ENCODE data around the gene DMBX1. TPM values are rescaled to one million over a fixed set of nuclear protein-coding genes. Genes with fewer than 3 reads are reported as not detected.

Gene DMBX1
- total and polyA plus RNA-seq, 3 donors from 2014 or later: 1.1 to 2.0 (median 1.7) TPM

DNA sequence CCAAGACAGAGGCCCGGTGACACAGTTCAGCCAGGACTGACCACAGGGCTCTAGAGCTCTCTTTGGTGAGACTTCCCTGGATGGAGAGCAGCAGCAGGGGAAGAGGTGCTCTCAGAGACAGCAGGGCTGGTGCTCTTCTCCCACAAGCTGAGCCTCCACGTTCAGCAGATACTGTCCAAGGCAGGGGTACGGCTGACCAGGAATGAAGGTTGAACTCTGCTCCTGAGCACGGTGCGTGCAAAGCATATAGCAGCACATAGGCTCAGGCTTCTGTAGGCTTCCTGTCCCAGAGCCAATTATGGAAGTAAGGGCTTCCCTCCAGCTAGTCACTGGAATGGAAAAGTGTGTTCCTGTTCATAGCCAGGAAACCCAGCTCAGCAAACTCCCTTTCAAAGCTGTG is 23.9 kb downstream of the DMBX1 start:
- Histone ChIP-seq H3K27me3 (no peaks in the 10 kb centered on the region), H3K9me3 (no peaks in the 10 kb centered on the region), H3K36me3 (ENCODE audit: low read depth, missing control alignments) (no peaks in the 10 kb centered on the region), H3K27ac (no peak overlapping the region), H3K4me1 (no peaks in the 10 kb centered on the region), H3K4me3 (no peak overlapping the region)
- WGBS, 2 donors: 64 to 76% methylated on average over 5 of the region's 5 CpGs
- TF ChIP-seq, protein P1, sequence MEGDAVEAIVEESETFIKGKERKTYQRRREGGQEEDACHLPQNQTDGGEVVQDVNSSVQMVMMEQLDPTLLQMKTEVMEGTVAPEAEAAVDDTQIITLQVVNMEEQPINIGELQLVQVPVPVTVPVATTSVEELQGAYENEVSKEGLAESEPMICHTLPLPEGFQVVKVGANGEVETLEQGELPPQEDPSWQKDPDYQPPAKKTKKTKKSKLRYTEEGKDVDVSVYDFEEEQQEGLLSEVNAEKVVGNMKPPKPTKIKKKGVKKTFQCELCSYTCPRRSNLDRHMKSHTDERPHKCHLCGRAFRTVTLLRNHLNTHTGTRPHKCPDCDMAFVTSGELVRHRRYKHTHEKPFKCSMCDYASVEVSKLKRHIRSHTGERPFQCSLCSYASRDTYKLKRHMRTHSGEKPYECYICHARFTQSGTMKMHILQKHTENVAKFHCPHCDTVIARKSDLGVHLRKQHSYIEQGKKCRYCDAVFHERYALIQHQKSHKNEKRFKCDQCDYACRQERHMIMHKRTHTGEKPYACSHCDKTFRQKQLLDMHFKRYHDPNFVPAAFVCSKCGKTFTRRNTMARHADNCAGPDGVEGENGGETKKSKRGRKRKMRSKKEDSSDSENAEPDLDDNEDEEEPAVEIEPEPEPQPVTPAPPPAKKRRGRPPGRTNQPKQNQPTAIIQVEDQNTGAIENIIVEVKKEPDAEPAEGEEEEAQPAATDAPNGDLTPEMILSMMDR (IDR thresholded peaks at IDR 0.05): no peak
- no peak for TF ChIP-seq POLR2A (IDR thresholded peaks at IDR 0.05)
- DNase-seq: no peak
- intact Hi-C loops (cut with DNase I; ENCODE audit: low total_unique reads): no loop called here

DNA sequence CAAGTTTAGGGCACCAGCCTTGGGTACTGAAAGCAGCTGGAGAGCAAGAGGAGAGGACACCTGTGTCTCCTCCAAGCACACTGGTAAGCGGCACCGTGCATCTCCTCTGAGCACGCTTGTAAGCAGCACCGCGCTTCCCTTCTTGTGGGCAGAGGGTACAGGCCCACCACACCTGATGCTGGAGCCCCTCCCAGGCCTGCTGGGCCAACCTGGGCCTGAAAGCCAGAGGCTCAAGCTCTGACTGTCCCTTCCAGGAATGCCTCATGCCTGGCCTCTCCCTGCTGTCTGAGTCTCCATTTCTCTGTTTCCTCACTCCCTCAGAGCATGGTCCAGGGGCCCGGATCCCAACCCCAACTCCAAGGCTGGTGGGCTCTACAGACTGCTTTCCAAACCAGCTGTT is 25.9 kb downstream of the DMBX1 start:
- Histone ChIP-seq H3K9me3 (no peaks in the 10 kb centered on the region), H3K4me1 (no peaks in the 10 kb centered on the region), H3K27ac (no peak overlapping the region), H3K36me3 (ENCODE audit: low read depth, missing control alignments) (no peaks in the 10 kb centered on the region), H3K4me3 (no peak overlapping the region), H3K27me3 (no peaks in the 10 kb centered on the region)
- DNase-seq: no peak
- intact Hi-C loops (cut with DNase I; ENCODE audit: low total_unique reads): no loop called here
- TF ChIP-seq, protein P1 (IDR thresholded peaks at IDR 0.05): no peak
- no peak for TF ChIP-seq POLR2A (IDR thresholded peaks at IDR 0.05)
- 92 to 98% methylated on average over 6 of the region's 6 CpGs for WGBS, 2 donors

DNA sequence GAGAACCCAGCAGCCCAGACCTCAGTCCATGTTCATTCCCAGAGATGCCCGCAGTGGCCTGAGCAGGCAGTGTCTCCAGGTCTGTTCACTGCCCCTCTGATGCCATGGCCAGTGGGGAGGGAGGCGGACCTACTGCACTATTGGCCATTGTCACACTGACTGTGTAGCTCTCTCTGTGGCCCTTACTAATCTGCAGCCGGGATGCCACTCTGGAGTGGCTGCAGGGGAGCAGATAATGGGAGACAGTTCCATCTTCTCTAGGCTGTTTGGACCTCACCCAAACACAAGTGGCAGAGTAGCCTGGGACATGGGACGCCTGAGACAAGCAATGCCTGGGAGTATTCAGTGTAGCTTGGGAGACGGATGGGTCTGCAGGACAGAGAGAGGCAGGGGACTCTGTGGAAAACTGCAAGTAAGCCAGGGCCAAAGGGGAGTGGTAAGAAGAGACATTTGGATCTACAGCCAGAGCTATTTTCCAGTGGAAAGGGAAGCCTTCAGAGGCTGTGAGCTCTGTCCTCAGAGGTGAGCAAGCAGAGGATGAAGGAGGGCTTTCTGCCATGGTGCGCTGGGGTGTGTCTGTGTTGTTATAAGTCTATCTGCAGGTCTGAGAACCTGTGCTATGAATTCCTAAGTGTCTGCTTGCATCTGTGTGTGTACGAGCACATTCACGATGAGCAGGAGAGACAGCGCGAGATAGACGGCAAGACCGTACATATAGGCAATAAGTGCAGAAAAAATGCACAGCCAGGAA is 26.7 kb downstream of the DMBX1 start:
- no peaks in the 10 kb centered on the region for H3K9me3 ChIP-seq
- no peaks in the 10 kb centered on the region for H3K4me1 ChIP-seq
- no peak overlapping the region for H3K27ac ChIP-seq
- TF ChIP-seq POLR2A (IDR thresholded peaks at IDR 0.05): no peak
- TF ChIP-seq, protein P1 (IDR thresholded peaks at IDR 0.05): no peak
- intact Hi-C loops (cut with DNase I; ENCODE audit: low total_unique reads): no loop called here
- DNase-seq: no peak
- no peaks in the 10 kb centered on the region for H3K36me3 ChIP-seq (ENCODE audit: low read depth, missing control alignments)
- H3K27me3 ChIP-seq: no peaks in the 10 kb centered on the region
- WGBS, 2 donors: 64 to 69% methylated on average over 11 to 12 of the region's 12 CpGs
- no peak overlapping the region for H3K4me3 ChIP-seq

DNA sequence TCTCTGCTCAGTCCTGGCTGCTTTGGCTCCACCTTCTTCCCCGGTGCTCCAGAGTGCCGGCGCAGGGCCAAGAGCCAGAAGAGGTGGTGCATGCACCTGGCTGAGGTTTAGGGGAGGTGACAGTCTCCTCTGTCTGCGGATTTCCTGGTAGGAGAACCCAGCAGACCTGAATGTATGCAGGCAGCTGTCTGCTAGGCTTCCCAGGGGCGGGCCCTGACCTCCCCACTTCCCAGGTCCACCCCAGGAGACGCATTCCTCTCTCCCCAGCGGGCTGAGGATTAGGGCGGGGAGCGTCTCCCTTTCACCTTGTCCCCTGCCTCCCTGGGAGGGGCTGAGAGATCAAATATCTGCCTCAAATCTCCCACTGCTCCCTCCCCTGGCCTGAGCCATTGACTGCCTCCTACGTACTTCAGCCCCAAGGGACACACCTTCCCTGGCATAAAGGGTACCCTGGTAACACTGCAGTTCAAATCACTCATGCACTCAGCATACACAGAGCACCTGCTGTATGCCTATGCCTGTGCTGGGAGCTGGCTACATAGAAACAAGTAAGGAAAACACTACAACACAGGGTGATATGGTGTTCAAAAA is 27.5 kb downstream of the DMBX1 start:
- TF ChIP-seq POLR2A (IDR thresholded peaks at IDR 0.05): no peak
- TF ChIP-seq, protein P1 (IDR thresholded peaks at IDR 0.05): no peak
- H3K4me1 ChIP-seq: no peaks in the 10 kb centered on the region
- H3K27ac ChIP-seq: no peak overlapping the region
- H3K9me3 ChIP-seq: no peaks in the 10 kb centered on the region
- no peak overlapping the region for H3K4me3 ChIP-seq
- no peaks in the 10 kb centered on the region for H3K27me3 ChIP-seq
- H3K36me3 ChIP-seq (ENCODE audit: low read depth, missing control alignments): no peaks in the 10 kb centered on the region
- DNase-seq: no peak
- 40 to 43% methylated on average over 8 to 10 of the region's 10 CpGs for WGBS, 2 donors
- intact Hi-C loops (cut with DNase I; ENCODE audit: low total_unique reads): no loop called here
